Measurements from ENCODE around the gene SMIM41.

GRCh38 chr12:52038447-52038846 is 41.1 kb upstream of the SMIM41 start:
- TF ChIP-seq CTCF (IDR thresholded peaks at IDR 0.05) (no peak), POLR2A (IDR thresholded peaks at IDR 0.05) (no peak)
